Trophoblast cell (in vitro differentiated cells and primary cell): ENCODE data around the gene PCDHGB4.
"Not testable (repeated sequence)": the region's sequence is repeated elsewhere in the genome, so short reads cannot be mapped to it uniquely, and the experiment has no call there.

Experiments used
- DNase-seq, 2 donors: peaks; one replicate each; pipeline ENCODE4 v3.0.0-alpha.2; 2016
- H2AFZ ChIP-seq: 2 replicates; pipeline ENCODE4 v1.6.1; 2013; ENCODE audit warnings: low read length, moderate library complexity, mild to moderate bottlenecking; ENCODE audit not compliant: insufficient read depth, poor library complexity
- H2AK5ac ChIP-seq: 2 replicates; pipeline ENCODE4 v1.6.1; 2013; ENCODE audit warnings: mild to moderate bottlenecking, low read length
- H2BK120ac ChIP-seq: 2 replicates; pipeline ENCODE4 v1.6.1; 2013; ENCODE audit warnings: low read length, mild to moderate bottlenecking, moderate library complexity; ENCODE audit not compliant: insufficient read depth, poor library complexity
- H2BK12ac ChIP-seq: 2 replicates; pipeline ENCODE4 v1.6.1; 2013; ENCODE audit warnings: mild to moderate bottlenecking, low read length, moderate library complexity
- H2BK5ac ChIP-seq: 2 replicates; pipeline ENCODE4 v1.6.1; 2013; ENCODE audit warnings: low read length, low read depth, moderate library complexity, mild to moderate bottlenecking; ENCODE audit not compliant: poor library complexity
- H3K14ac ChIP-seq: 2 replicates; pipeline ENCODE4 v1.6.1; 2013; ENCODE audit warnings: mild to moderate bottlenecking, low read length
- H3K18ac ChIP-seq: 2 replicates; pipeline ENCODE4 v1.6.1; 2013; ENCODE audit warnings: mild to moderate bottlenecking, low read length
- H3K23ac ChIP-seq: 2 replicates; pipeline ENCODE4 v1.6.1; 2013; ENCODE audit warnings: low read length
- H3K27ac ChIP-seq: 2 replicates; pipeline ENCODE4 v1.5.1; 2013; ENCODE audit warnings: low read depth, mild to moderate bottlenecking, inconsistent platforms, low read length, moderate library complexity
- H3K27me3 ChIP-seq: 2 replicates; pipeline ENCODE4 v1.6.1; 2013; ENCODE audit warnings: inconsistent platforms, mild to moderate bottlenecking, low read length, moderate library complexity; ENCODE audit not compliant: insufficient read depth
- H3K36me3 ChIP-seq, 2 experiments: 1 replicate in 1 of 2; 2 replicates in 1 of 2; pipeline ENCODE4 v1.6.1; 2013; ENCODE audit warnings: low read length in 2 of 2, mild to moderate bottlenecking in 2 of 2, moderate library complexity in 1 of 2; ENCODE audit not compliant: insufficient read depth in 2 of 2, control insufficient read depth in 1 of 2
- H3K4ac ChIP-seq: 2 replicates; pipeline ENCODE4 v1.6.1; 2013; ENCODE audit warnings: low read depth, mild to moderate bottlenecking, low read length, moderate library complexity
- H3K4me1 ChIP-seq, 2 experiments: 1 replicate in 1 of 2; 2 replicates in 1 of 2; pipeline ENCODE4 v1.6.1; 2013; ENCODE audit warnings: low read length in 2 of 2, mild to moderate bottlenecking in 2 of 2, moderate library complexity in 1 of 2; ENCODE audit not compliant: insufficient read depth in 2 of 2, control insufficient read depth in 1 of 2
- H3K4me2 ChIP-seq: 2 replicates; pipeline ENCODE4 v1.6.1; 2013; ENCODE audit warnings: inconsistent platforms, mild to moderate bottlenecking, low read length, moderate library complexity
- H3K4me3 ChIP-seq: 2 replicates; pipeline ENCODE4 v1.5.1; 2013; ENCODE audit warnings: mild to moderate bottlenecking, low read depth, low read length, inconsistent platforms
- H3K79me1 ChIP-seq: one replicate; pipeline ENCODE4 v1.6.1; 2013; ENCODE audit warnings: low read length
- H3K79me2 ChIP-seq: 2 replicates; pipeline ENCODE4 v1.6.1; 2013; ENCODE audit warnings: low read length, mild to moderate bottlenecking; ENCODE audit not compliant: control insufficient read depth, insufficient read depth, poor library complexity
- H3K9ac ChIP-seq: 2 replicates; pipeline ENCODE4 v1.6.1; 2013; ENCODE audit warnings: mild to moderate bottlenecking, low read length
- H3K9me3 ChIP-seq: 2 replicates; pipeline ENCODE4 v1.6.1; 2013; ENCODE audit warnings: low read depth, mild to moderate bottlenecking, control low read depth, inconsistent platforms, low read length; ENCODE audit not compliant: insufficient read depth
- H4K12ac ChIP-seq: 2 replicates; pipeline ENCODE4 v1.6.1; 2013; ENCODE audit warnings: low read depth, mild to moderate bottlenecking, low read length, moderate library complexity
- H4K8ac ChIP-seq: 2 replicates; pipeline ENCODE4 v1.6.1; 2013; ENCODE audit warnings: low read depth, mild to moderate bottlenecking, low read length, moderate library complexity
- H4K91ac ChIP-seq: one replicate; pipeline ENCODE4 v1.6.1; 2013; ENCODE audit warnings: low read depth, mild to moderate bottlenecking, low read length, moderate library complexity
- whole genome bisulfite sequencing: extraction: QIAGEN DNeasy Blood & Tissue Kit; methylation state at CpG from one replicate; pipeline ENCODE4 v1.1.7; 2013; ENCODE audit warnings: missing lambda C conversion rate; ENCODE audit not compliant: insufficient read length, insufficient coverage; ENCODE audit errors: extremely low coverage; 5-methylcytosine and 5-hydroxymethylcytosine counted together

PCDHGB4 gene

GRCh38 chr5:141412854-141413539, 25.5 kb downstream of the PCDHGB4 start, which contains the start of gene PCDHGA10:
TSS of gene PCDHGA10 (plus strand) at chr5:141412987. CDS start at chr5:141413176, 189 bp downstream.
- Histone ChIP-seq H2BK12ac (no peak within 1 kb of the TSS), H2BK120ac (no peak within 1 kb of the TSS), H3K14ac (peak within 1 kb of the TSS; percentile 34), H3K4ac (no peak within 1 kb of the TSS), H4K12ac (no peak within 1 kb of the TSS), H3K18ac (peak within 1 kb of the TSS; percentile 27), H3K23ac (no peak within 1 kb of the TSS), H3K36me3 (peaks cover 16 to 20% of the 10 kb centered on the region in 2 experiments), H3K9ac (peak within 1 kb of the TSS; percentile 39), H3K9me3 (peaks cover 22% of the 10 kb centered on the region), H3K27ac (no peak within 1 kb of the TSS), H3K4me1 (peaks cover 4% of the 10 kb centered on the region in 2 experiments), H4K8ac (no peak within 1 kb of the TSS), H3K4me3 (peak within 1 kb of the TSS; percentile 70), H2AFZ (no peak within 1 kb of the TSS), H3K4me2 (peak within 1 kb of the TSS; percentile 62), H2AK5ac (no peak within 1 kb of the TSS), H4K91ac (peak within 1 kb of the TSS; percentile 32), H3K27me3 (no peaks in the 10 kb centered on the region), H2BK5ac (no peak within 1 kb of the TSS), H3K79me2 (no peaks in the 10 kb centered on the region), H3K79me1 (peaks cover 5% of the 10 kb centered on the region)
- DNase-seq: peak; percentile 69 to 84
- no CpG with 5 or more reads among the region's 31 CpGs for whole genome bisulfite sequencing

- DNase-seq: no peak
- Histone ChIP-seq H3K27ac (no peak overlapping the region), H3K23ac (no peak overlapping the region), H3K4me1 (peaks cover 6 to 8% of the 10 kb centered on the region in 2 experiments), H3K18ac (no peak overlapping the region), H3K79me1 (peaks cover 5% of the 10 kb centered on the region), H4K91ac (no peak overlapping the region), H2BK120ac (no peak overlapping the region), H2AK5ac (no peak overlapping the region), H3K4me3 (peak overlapping the region; percentile 70), H3K9ac (no peak overlapping the region), H3K4me2 (peak overlapping the region; percentile 62), H4K8ac (no peak overlapping the region), H3K4ac (no peak overlapping the region), H3K27me3 (no peaks in the 10 kb centered on the region), H4K12ac (no peak overlapping the region), H2AFZ (no peak overlapping the region), H3K14ac (no peak overlapping the region), H2BK5ac (no peak overlapping the region), H3K36me3 (peaks cover 16 to 23% of the 10 kb centered on the region in 2 experiments), H2BK12ac (no peak overlapping the region), H3K79me2 (no peaks in the 10 kb centered on the region), H3K9me3 (peaks cover 24% of the 10 kb centered on the region)
- WGBS: no CpG with 5 or more reads among the region's 25 CpGs
Observed at GRCh38 chr5:141413540-141414069, 26.1 kb downstream of the PCDHGB4 start.

GRCh38 chr5:141414548-141415274, 27.2 kb downstream of the PCDHGB4 start:
- H3K27me3 ChIP-seq, DNase-seq, H2AK5ac ChIP-seq, H2BK120ac ChIP-seq, H3K9ac ChIP-seq, H3K4me2 ChIP-seq, H3K18ac ChIP-seq, H2BK12ac ChIP-seq, H4K91ac ChIP-seq, H3K4me3 ChIP-seq, H3K79me1 ChIP-seq, H3K4ac ChIP-seq, H3K23ac ChIP-seq, H3K27ac ChIP-seq, H3K14ac ChIP-seq, H2BK5ac ChIP-seq, H3K4me1 ChIP-seq, H2AFZ ChIP-seq, H4K12ac ChIP-seq, H4K8ac ChIP-seq, H3K79me2 ChIP-seq: not testable (repeated sequence)
- peaks cover 27% of the 10 kb centered on the region for H3K9me3 ChIP-seq
- no CpG with 5 or more reads among the region's 46 CpGs for WGBS
- H3K36me3 ChIP-seq: peaks cover 23 to 27% of the 10 kb centered on the region in 2 experiments

- WGBS: no CpG with 5 or more reads among the region's 24 CpGs
- not testable (repeated sequence) for H3K23ac ChIP-seq, H3K27ac ChIP-seq
Observed at GRCh38 chr5:141415275-141415618, 27.7 kb downstream of the PCDHGB4 start.

More at GRCh38 chr5:141415275-141415618, 27.7 kb downstream of the PCDHGB4 start:
- H4K12ac ChIP-seq, H4K91ac ChIP-seq, H3K4me2 ChIP-seq, H4K8ac ChIP-seq, H2AK5ac ChIP-seq, H3K4me1 ChIP-seq, H2BK120ac ChIP-seq, H3K4ac ChIP-seq, H3K18ac ChIP-seq, H3K14ac ChIP-seq, H3K9ac ChIP-seq, H3K79me1 ChIP-seq, H3K27me3 ChIP-seq, H2BK12ac ChIP-seq, H2AFZ ChIP-seq, H2BK5ac ChIP-seq, DNase-seq, H3K79me2 ChIP-seq, H3K4me3 ChIP-seq: not testable (repeated sequence)
- Histone ChIP-seq H3K9me3 (peaks cover 24% of the 10 kb centered on the region), H3K36me3 (peaks cover 21 to 26% of the 10 kb centered on the region in 2 experiments)
